HG02973 (cell line): ENCODE results near the gene CLCNKA.
"Not testable (repeated sequence)": the region's sequence is repeated elsewhere in the genome, so short reads cannot be mapped to it uniquely, and the experiment has no call there.

Experiments used
- ATAC-seq: cut with Tn5 transposase; IDR thresholded peaks from one replicate; pipeline ENCODE4 v1.9.1; 2021; ENCODE audit warnings: moderate library complexity; ENCODE audit not compliant: unreplicated experiment

The CLCNKA gene

GRCh38 chr1:16017076-16017460 lies 4.8 kb upstream of the CLCNKA start:
- no peak for ATAC-seq

- no peak for ATAC-seq
Observed at GRCh38 chr1:16017461-16018303, 4.2 kb upstream of the CLCNKA start, which contains the start of gene HSPB7. Gene HSPB7 (minus strand): TSS chr1:16018043. CDS start chr1:16017963, 80 bp downstream.

- ATAC-seq: no peak
Observed at GRCh38 chr1:16018308-16018707, 3.5 kb upstream of the CLCNKA start.

GRCh38 chr1:16018749-16019643 lies 2.8 kb upstream of the CLCNKA start:
- no peak for ATAC-seq

GRCh38 chr1:16019644-16020277 lies 2.1 kb upstream of the CLCNKA start:
- ATAC-seq: no peak

GRCh38 chr1:16020325-16020724 lies 1.5 kb upstream of the CLCNKA start:
- ATAC-seq: no peak

GRCh38 chr1:16020878-16021277 lies 958 bp upstream of the CLCNKA start:
- ATAC-seq: not testable (repeated sequence)

- ATAC-seq: no peak
Observed at GRCh38 chr1:16022393-16022792, 557 bp downstream of the CLCNKA start.

- ATAC-seq: no peak
Observed at GRCh38 chr1:16023050-16023653, 1.3 kb downstream of the CLCNKA start.

GRCh38 chr1:16026302-16026701 lies 4.5 kb downstream of the CLCNKA start:
- not testable (repeated sequence) for ATAC-seq

GRCh38 chr1:16026723-16027484 lies 5.1 kb downstream of the CLCNKA start:
- no peak for ATAC-seq

- no peak for ATAC-seq
Observed at GRCh38 chr1:16028237-16029002, 6.6 kb downstream of the CLCNKA start.

GRCh38 chr1:16029003-16029268 lies 7.1 kb downstream of the CLCNKA start:
- not testable (repeated sequence) for ATAC-seq

GRCh38 chr1:16029288-16029687 lies 7.5 kb downstream of the CLCNKA start:
- no peak for ATAC-seq

- no peak for ATAC-seq
Observed at GRCh38 chr1:16031551-16031950, 9.7 kb downstream of the CLCNKA start.

GRCh38 chr1:16032388-16033102 lies 10.7 kb downstream of the CLCNKA start:
- no peak for ATAC-seq

GRCh38 chr1:16033103-16033632 lies 11.3 kb downstream of the CLCNKA start:
- not testable (repeated sequence) for ATAC-seq

GRCh38 chr1:16036461-16036860 lies 14.6 kb downstream of the CLCNKA start:
- not testable (repeated sequence) for ATAC-seq

- no peak for ATAC-seq
Observed at GRCh38 chr1:16038620-16038912, 16.7 kb downstream of the CLCNKA start.
